HepG2 (cell line): ENCODE data around the gene PHKB. TPM values are rescaled to one million over a fixed set of nuclear protein-coding genes. Genes with fewer than 3 reads are reported as not detected.
A peak's percentile ranks its signal among the peaks of the same experiment; 100 is the strongest.

Source experiments
- ATF1 ChIP-seq: IDR thresholded peaks from 2 replicates; pipeline ENCODE4 v1.6.1; 2016; ENCODE audit warnings: mild to moderate bottlenecking, control low read depth
- FOXJ3 ChIP-seq: sonication (generic); formaldehyde crosslinking; IDR thresholded peaks from 2 replicates; pipeline ENCODE4 v1.4.0; 2020; ENCODE audit warnings: missing genetic modification reagents, mild to moderate bottlenecking, borderline replicate concordance
- HDAC6 ChIP-seq: fragments of 200-600 bp; sonication (generic); IDR thresholded peaks from 2 replicates; pipeline ENCODE4 v1.7.0; 2017; ENCODE audit warnings: mild to moderate bottlenecking, antibody characterized with exemption, low read length, low read depth
- HES4 ChIP-seq: sonication (generic); formaldehyde crosslinking; IDR thresholded peaks from 2 replicates; pipeline ENCODE4 v1.9.0; 2021; ENCODE audit warnings: mild to moderate bottlenecking, missing genetic modification reagents, borderline replicate concordance
- KDM4B ChIP-seq: sonication (generic); formaldehyde crosslinking; IDR thresholded peaks from 2 replicates; pipeline ENCODE4 v1.4.0; 2020; ENCODE audit warnings: missing genetic modification reagents
- KLF15 ChIP-seq: sonication (generic); formaldehyde crosslinking; IDR thresholded peaks from 2 replicates; pipeline ENCODE4 v1.8.1; 2023; ENCODE audit warnings: borderline replicate concordance, mild to moderate bottlenecking, inconsistent platforms, missing genetic modification reagents, mixed read lengths
- MAF1 ChIP-seq: sonication (generic); formaldehyde crosslinking; IDR thresholded peaks from 2 replicates; pipeline ENCODE4 v1.5.0; 2020; ENCODE audit warnings: missing genetic modification reagents, borderline replicate concordance
- MAFF ChIP-seq: IDR thresholded peaks from 2 replicates; pipeline ENCODE4 v1.6.1; 2011; ENCODE audit warnings: low read depth, low read length, improper control_type of control experiment
- MTF2 ChIP-seq: sonication (generic); formaldehyde crosslinking; IDR thresholded peaks from 2 replicates; pipeline ENCODE4 v1.5.0; 2020; ENCODE audit warnings: missing genetic modification reagents, borderline replicate concordance
- MXI1 ChIP-seq: IDR thresholded peaks from 3 replicates; pipeline ENCODE4 v1.6.1; 2012; ENCODE audit warnings: low read depth, low read length, inconsistent platforms, borderline replicate concordance
- NFIC ChIP-seq: IDR thresholded peaks from 2 replicates; pipeline ENCODE4 v1.6.1; 2012; ENCODE audit warnings: mild to moderate bottlenecking, low read length, inconsistent platforms
- NR2F1 ChIP-seq, 2 experiments: fragments of 450-650 bp in 1 of 2; formaldehyde crosslinking in 1 of 2; IDR thresholded peaks; 2 replicates each; pipeline versions ENCODE4 v1.5.0 to v1.6.1; 2016 to 2020; ENCODE audit warnings: mild to moderate bottlenecking in 1 of 2, missing compliant biosample characterization in 1 of 2, missing genetic modification reagents in 1 of 2, moderate library complexity in 1 of 2
- RFX5 ChIP-seq: IDR thresholded peaks from 2 replicates; pipeline ENCODE4 v1.6.1; 2011; ENCODE audit warnings: low read depth, low read length, improper control_type of control experiment
- SATB2 ChIP-seq: sonication (generic); formaldehyde crosslinking; IDR thresholded peaks from 2 replicates; pipeline ENCODE4 v1.5.0; 2020; ENCODE audit warnings: missing genetic modification reagents
- SNAPC2 ChIP-seq: sonication (generic); formaldehyde crosslinking; IDR thresholded peaks from 2 replicates; pipeline ENCODE4 v1.8.1; 2022; ENCODE audit warnings: mild to moderate bottlenecking, missing genetic modification reagents
- TCF7 ChIP-seq: sonication (generic); IDR thresholded peaks from 2 replicates; pipeline ENCODE4 v1.6.1; 2016; ENCODE audit warnings: antibody characterized with exemption, low read depth
- THAP11 ChIP-seq: IDR thresholded peaks from 2 replicates; pipeline ENCODE4 v1.6.1; 2016; ENCODE audit warnings: missing biosample characterization, missing genetic modification reagents
- WIZ ChIP-seq: sonication (generic); formaldehyde crosslinking; IDR thresholded peaks from 2 replicates; pipeline ENCODE4 v1.5.1; 2020; ENCODE audit warnings: mild to moderate bottlenecking, missing genetic modification reagents
- ZNF12 ChIP-seq: sonication (generic); formaldehyde crosslinking; IDR thresholded peaks from 2 replicates; pipeline ENCODE4 v1.5.0; 2020; ENCODE audit warnings: missing genetic modification reagents
- ZNF3 ChIP-seq: IDR thresholded peaks from 2 replicates; pipeline ENCODE4 v1.7.0; 2017; ENCODE audit warnings: inconsistent platforms
- ZNF629 ChIP-seq: sonication (generic); formaldehyde crosslinking; conservative IDR thresholded peaks from 2 replicates; pipeline ENCODE4 v1.5.0; 2020; ENCODE audit warnings: missing genetic modification reagents
- ZNF674 ChIP-seq: sonication (generic); formaldehyde crosslinking; IDR thresholded peaks from 2 replicates; pipeline ENCODE4 v1.5.0; 2020; ENCODE audit warnings: low read depth, mild to moderate bottlenecking, missing genetic modification reagents
- ZNF766 ChIP-seq: sonication (generic); formaldehyde crosslinking; IDR thresholded peaks from 2 replicates; pipeline ENCODE4 v1.5.0; 2020; ENCODE audit warnings: missing genetic modification reagents, borderline replicate concordance
- polyA plus RNA-seq, 8 experiments: library from polyadenylated mRNA; depleted of rRNA in 3 of 8; stranded (reverse) in 7 of 8; unstranded in 1 of 8; fragments of >200 nt; fragmentation: Illumina TruSeq in 4 of 8; extraction: Trizol in 4 of 8; gene quantifications; 2 replicates each; pipeline versions ENCODE4 v1.2.1 to v1.2.3, GENCODE V29; 2011 to 2016; ENCODE audit warnings: low read depth in 4 of 8, missing spikeins in 1 of 8, mixed read lengths in 1 of 8; ENCODE audit not compliant: insufficient read depth in 1 of 8
- total RNA-seq, 5 experiments: library from RNA; depleted of rRNA; stranded (reverse); fragments of >200 nt; fragmentation: Illumina TruSeq; extraction: Trizol; gene quantifications; 2 replicates each; pipeline ENCODE4 v1.2.3, GENCODE V29; 2016; ENCODE audit warnings: low read depth in 1 of 5
- TF ChIP-seq, protein P1 (sequence below), 2 experiments: sonication (generic) in 1 of 2; formaldehyde crosslinking in 1 of 2; IDR thresholded peaks; 2 replicates each; pipeline versions ENCODE4 v1.4.0 to v1.6.1; 2016 to 2020; ENCODE audit warnings: borderline replicate concordance in 1 of 2, low read depth in 1 of 2, mild to moderate bottlenecking in 1 of 2, missing genetic modification reagents in 1 of 2
- TF ChIP-seq, protein P2 (sequence below): sonication (generic); formaldehyde crosslinking; conservative IDR thresholded peaks from 2 replicates; pipeline ENCODE4 v1.4.0; 2020; ENCODE audit warnings: missing genetic modification reagents
- TF ChIP-seq, protein P3 (sequence below): sonication (generic); formaldehyde crosslinking; conservative IDR thresholded peaks from 2 replicates; pipeline ENCODE4 v1.4.0; 2020; ENCODE audit warnings: missing genetic modification reagents

The PHKB gene
- total and polyA plus RNA-seq, 2 of the 13 experiments (the other 11 are each of a cell fraction or from before 2014, with no cell fraction given): 66.0 to 80.8 TPM

DNA sequence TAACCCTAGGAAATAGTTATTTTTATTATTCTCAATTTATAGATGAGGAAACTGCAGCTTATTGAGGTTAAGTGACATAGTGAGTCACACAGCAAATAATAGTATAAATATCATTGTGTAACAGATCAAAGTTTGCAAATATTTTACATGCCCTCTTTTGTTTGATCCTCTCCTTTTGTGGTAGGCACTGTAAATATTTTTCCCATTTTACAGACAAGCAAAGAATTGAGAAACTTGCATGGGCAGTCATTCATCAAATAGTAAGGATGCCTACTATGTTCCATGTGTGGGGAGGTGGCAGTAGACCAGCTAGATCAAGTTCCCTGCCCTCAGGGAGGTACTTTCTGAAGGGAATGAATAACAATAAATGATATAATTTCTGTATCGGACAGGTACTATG is 173.0 kb downstream of the PHKB start (continued):
- TF ChIP-seq MAFF (no peak; the same call in 1 of the 2 replicates), KDM4B (CRISPR knock-in tag) (0 out of 2 replicates have a peak, but pooled peaks have one; percentile 21), ATF1 (no peak; the same call in 1 of the 2 replicates), SNAPC2 (CRISPR knock-in tag) (no peak), HES4 (CRISPR knock-in tag) (no peak), SATB2 (no peak), FOXJ3 (CRISPR knock-in tag) (peak; percentile 27; the same call in 1 of the 2 replicates), TCF7 (peak; percentile 97), THAP11 (CRISPR knock-in tag) (peak; percentile 41; the same call in 1 of the 2 replicates), KLF15 (no peak), WIZ (CRISPR knock-in tag) (no peak), MXI1 (peak; percentile 67; the same call in 1 of the 3 replicates), MAF1 (CRISPR knock-in tag) (no peak), ZNF12 (CRISPR knock-in tag) (peak; percentile 62; the same call in 1 of the 2 replicates), ZNF629 (peak; percentile 82), NFIC (peak; percentile 92), RFX5 (no peak), ZNF674 (CRISPR knock-in tag) (no peak), NR2F1 (CRISPR knock-in tag; IDR thresholded peaks at IDR 0.05) (peak; percentile 31 to 95; a peak in 3 of 4 replicates), MTF2 (CRISPR knock-in tag) (no peak), HDAC6 (no peak), ZNF3 (peak; percentile 87), ZNF766 (no peak)
- TF ChIP-seq, protein P1, sequence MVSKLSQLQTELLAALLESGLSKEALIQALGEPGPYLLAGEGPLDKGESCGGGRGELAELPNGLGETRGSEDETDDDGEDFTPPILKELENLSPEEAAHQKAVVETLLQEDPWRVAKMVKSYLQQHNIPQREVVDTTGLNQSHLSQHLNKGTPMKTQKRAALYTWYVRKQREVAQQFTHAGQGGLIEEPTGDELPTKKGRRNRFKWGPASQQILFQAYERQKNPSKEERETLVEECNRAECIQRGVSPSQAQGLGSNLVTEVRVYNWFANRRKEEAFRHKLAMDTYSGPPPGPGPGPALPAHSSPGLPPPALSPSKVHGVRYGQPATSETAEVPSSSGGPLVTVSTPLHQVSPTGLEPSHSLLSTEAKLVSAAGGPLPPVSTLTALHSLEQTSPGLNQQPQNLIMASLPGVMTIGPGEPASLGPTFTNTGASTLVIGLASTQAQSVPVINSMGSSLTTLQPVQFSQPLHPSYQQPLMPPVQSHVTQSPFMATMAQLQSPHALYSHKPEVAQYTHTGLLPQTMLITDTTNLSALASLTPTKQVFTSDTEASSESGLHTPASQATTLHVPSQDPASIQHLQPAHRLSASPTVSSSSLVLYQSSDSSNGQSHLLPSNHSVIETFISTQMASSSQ (IDR thresholded peaks at IDR 0.05; ENCODE audit: low read depth): 0 out of 2 replicates have a peak, but pooled peaks have one; percentile 59
- TF ChIP-seq, protein P1 (CRISPR knock-in tag; IDR thresholded peaks at IDR 0.05; ENCODE audit: borderline replicate concordance): no peak; the same call in 1 of the 2 replicates
- TF ChIP-seq, protein P2, sequence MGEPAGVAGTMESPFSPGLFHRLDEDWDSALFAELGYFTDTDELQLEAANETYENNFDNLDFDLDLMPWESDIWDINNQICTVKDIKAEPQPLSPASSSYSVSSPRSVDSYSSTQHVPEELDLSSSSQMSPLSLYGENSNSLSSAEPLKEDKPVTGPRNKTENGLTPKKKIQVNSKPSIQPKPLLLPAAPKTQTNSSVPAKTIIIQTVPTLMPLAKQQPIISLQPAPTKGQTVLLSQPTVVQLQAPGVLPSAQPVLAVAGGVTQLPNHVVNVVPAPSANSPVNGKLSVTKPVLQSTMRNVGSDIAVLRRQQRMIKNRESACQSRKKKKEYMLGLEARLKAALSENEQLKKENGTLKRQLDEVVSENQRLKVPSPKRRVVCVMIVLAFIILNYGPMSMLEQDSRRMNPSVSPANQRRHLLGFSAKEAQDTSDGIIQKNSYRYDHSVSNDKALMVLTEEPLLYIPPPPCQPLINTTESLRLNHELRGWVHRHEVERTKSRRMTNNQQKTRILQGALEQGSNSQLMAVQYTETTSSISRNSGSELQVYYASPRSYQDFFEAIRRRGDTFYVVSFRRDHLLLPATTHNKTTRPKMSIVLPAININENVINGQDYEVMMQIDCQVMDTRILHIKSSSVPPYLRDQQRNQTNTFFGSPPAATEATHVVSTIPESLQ (CRISPR knock-in tag): no peak
- TF ChIP-seq, protein P3, sequence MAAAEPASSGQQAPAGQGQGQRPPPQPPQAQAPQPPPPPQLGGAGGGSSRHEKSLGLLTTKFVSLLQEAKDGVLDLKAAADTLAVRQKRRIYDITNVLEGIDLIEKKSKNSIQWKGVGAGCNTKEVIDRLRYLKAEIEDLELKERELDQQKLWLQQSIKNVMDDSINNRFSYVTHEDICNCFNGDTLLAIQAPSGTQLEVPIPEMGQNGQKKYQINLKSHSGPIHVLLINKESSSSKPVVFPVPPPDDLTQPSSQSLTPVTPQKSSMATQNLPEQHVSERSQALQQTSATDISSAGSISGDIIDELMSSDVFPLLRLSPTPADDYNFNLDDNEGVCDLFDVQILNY (CRISPR knock-in tag): no peak
